HG03175 (cell line): Measurements from ENCODE around the gene OXGR1.
"Not testable (repeated sequence)": the region's sequence is repeated elsewhere in the genome, so short reads cannot be mapped to it uniquely, and the experiment has no call there.

Experiments
- ATAC-seq: cut with Tn5 transposase; IDR thresholded peaks from one replicate; pipeline ENCODE4 v1.9.1; 2021; ENCODE audit warnings: mild to moderate bottlenecking, moderate library complexity; ENCODE audit not compliant: unreplicated experiment

Gene OXGR1

DNA sequence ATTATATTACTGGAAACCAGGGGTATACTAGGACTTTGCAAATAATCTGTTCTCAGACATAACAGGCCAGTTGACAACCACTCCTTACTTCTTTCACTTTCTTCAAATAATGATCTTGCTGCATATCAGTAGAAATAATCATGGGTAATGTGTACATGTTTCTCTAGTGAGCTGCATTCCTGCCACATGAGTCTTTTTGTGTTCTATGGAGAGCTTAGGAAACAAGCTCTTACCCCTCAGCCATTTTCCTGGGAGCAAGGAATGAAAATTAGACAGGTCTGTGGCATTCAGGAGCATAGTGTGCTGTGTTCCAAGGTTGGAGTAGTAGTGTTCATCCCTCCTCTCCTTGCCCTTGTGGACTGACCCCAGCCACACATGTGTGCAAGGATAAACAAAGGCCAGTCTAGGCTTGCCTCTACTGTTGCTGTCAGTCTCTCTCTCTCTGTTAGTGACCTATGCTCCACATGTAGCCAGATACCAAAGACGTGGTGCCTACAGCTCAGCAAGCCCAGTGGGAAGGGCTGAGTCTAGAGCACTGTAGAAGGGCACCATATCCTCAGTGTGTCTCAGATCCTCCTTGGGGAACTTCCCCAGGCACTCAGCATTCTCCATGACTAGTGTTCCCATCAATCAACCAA lies 11.5 kb upstream of the OXGR1 start:
- no peak for ATAC-seq

DNA sequence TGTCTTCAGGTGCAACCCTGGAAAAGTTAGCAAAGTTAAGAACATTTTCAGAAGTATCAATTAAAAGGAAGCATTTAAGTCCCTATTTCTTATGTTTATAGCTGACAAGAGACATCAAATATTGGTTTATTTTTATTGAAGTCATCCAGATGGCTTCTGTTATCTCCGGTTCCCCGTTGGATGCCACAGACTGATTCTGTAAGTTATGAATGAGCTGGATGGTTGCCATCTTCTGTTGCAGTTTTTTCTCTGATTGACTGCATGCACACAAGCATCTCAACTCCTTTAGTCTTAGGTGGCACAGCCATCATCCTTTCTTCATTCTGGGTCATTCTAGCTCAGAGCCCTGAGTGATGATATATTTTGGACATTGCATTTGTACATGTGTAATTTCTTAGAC lies 10.6 kb upstream of the OXGR1 start:
- no peak for ATAC-seq

DNA sequence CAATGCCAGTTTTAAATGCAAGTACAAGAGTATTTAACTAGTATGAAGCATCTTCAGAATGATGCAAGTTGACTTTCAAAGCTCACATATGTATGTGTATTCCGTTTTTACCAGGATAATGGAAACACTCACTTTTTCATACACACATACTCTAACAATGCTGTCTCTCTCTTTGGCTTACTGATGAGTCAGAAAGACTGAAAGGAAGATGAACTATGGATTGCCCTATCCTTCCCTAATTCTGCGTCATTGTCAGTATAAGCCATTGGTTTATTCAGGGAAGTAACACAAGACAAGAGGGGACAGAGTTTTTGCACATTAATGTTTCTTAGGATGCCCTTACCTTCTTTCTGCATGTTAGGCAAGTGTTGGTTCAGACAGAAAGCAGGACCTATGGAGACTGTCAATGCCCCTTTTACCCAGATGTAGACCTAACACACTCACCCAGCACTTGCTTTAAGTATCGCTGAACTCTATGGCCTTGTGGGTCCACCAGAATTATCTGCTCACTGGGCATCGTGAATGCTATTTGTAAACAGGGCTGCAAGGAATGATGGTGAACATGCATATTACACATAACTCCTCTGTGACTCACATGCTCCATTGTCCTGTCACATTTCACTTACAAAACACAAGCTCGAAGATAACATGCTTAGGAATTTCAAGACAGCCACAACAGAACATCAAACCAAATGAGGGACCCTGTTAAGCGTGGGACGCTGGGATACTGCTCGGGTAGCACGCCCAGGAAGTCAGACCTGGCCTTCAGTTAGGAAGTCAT lies 10.0 kb upstream of the OXGR1 start:
- no peak for ATAC-seq

DNA sequence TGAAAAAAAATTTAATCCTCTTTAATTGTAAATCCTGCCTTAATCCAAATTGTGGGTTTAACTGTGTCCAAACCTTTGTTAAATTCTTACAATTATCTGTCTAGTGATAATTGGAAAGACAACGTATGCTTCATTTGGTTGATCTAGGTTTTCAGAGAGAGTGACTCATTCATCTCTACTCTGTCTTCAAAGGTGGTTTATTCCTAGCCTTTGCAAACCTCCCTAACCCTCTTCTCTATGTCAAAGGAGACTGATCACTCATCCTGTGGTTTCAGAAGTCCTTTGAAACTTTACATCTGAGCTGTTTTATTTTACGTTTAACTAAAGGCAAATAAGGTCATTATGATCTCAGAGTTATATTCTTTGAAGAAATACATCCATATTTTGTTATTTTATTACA lies 8.8 kb upstream of the OXGR1 start:
- ATAC-seq: no peak

DNA sequence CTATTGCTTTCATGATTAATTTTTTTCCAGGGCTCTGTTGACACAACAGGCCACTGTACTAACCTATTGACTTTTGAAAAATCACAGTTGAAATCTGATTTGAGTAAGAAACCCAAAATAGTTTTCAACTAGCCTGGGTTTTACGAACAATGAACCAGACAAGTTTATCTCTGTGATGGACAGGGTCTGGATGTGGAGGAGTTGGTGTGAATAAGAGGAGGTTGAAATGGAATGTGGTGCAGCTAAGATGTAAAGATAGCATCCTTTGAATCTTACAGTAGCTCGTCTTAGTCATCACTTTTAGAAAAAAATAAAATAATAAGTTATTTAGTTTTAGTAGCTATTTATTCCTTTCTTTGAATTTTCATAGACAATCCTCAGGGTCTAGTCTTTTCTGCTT lies 8.3 kb upstream of the OXGR1 start:
- no peak for ATAC-seq

DNA sequence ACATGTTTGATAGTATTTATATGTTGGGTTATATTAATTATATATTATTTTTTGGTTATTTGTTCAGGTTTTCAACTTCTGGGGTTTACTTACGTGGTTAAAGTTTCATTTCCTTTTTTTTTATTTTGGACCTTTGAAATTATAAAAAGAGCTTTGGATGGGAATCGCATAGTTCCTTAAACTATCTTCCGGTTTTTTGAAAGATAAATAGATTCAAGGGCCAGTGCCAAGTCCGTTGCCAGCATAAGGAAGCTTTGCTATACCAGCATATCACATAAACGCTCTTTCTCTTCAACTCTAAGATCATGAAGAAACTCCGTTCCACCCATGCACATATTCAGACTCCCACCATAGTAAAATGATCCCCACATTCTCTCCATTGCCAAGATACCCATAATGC lies 7.4 kb upstream of the OXGR1 start:
- no peak for ATAC-seq

DNA sequence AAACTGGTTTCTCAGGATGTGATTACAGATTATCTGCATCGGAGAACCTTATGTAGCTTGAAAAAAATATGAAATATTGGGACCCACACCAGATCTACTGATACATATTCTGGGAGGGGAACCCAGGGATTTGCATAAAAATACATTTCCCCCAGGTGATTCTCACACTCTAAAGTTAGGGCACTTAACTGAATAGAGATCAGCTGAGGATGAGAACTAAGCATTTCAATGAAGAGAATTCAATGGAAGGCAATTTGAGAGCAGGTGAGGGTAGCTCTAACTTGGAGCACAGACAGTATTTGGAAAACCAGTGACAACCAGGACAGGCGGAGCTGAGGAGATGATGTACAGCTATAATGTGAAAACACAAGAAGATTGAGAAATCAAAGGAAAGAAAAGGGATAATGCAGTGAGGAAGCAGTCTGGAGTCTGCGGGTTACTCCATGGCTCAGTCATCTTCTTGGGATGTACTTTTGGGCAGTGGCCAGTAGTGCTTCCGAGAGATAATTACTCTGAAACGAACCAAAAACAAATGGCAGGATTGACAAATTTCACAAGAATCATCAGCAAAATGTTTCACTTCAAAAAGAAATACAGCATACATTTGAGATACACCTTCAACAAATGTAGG lies 6.1 kb upstream of the OXGR1 start:
- ATAC-seq: no peak

DNA sequence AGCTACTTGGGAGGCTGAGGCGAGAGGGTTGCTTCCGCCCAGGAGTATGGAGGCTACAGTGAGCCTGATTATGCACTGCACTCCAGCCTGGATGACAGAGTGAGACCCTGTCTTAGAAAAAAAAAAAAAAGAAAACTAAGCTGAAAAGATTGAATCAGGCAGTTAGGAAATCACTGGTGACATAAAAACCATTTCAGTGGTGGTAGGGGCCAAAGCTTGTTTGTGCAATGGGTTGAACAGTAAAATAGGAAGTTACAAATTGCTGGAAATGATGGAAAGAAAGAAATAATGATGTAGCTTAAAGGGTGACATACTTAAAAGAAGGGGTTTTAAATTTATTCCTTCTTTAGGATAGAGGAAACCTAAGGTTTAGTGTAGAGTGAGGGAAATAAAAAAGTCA lies 4.8 kb upstream of the OXGR1 start:
- no peak for ATAC-seq

DNA sequence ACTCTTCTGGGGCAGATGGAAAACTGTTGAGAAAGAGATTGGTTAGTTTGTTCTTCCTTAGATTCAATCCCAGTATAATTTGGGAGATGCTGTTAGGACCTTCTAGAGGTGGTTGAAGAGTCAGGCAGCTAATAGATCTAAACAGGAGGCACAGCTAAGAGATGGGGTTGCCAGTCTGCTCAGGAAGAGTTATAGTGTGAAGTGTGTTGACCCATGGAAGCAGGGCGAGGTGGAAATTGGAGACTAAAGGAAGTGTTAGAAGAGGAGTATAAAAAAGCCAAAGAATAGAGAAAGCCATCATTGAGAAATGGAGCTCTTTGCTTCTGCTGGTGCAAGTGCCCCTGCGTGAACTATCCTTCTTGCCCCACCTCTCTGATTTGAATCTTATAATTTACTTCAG lies 3.8 kb upstream of the OXGR1 start:
- ATAC-seq: no peak

DNA sequence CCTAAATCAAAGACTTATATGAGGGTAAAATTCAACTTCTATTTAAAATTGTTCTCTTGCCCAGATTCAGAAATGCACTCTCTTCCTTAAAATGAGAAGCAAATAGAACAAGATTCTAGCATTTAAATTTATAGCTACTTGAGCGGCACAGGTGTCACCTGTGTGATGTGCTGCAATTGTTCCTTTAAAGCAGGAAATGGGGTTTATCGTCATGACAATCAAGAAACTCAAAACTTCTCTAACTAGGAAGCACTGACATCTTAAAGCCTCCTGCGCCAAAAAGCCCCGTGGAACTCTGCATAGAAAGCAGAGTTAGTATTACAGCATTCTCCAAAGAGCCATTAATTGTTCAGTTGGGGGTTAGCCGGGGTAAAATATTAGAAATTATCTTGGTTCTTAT lies 2.6 kb upstream of the OXGR1 start:
- ATAC-seq: no peak

DNA sequence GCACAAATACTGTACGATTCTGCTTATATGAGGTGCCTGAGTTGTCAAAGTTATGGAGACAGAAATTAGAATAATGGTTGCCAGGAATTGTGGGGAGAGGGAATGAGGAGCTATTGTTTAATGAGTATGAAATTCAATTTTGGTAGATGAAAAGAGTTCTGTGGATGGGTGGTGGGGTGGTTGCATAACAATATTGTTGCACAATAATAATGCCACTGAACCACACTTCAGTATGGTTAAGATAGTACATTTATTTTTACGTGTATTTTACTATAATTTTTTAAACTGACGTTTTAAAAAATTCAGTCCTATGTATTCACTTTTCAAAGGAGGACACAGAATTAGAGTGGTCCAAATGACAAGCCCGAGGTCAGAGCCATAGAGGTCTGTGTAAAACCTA lies 1.8 kb upstream of the OXGR1 start:
- ATAC-seq: no peak

DNA sequence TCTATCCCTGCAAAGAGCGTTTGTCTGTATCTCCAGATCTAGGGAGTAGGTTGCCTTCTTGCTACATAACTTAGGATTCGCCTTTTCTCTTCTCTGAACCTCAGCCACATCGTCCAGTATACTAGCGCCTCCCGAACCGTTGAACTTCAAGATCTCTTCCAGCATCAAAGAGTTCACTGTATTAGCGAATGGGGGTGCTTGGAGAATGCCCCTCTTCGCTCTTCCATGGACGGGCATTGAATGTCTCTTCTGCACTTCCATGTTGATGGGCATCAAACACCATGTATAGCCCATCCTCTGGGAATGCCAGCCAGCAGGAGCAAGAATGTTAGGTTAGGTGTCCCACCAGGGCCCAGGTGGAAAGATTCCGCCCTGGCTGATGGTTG lies 575 bp upstream of the OXGR1 start:
- ATAC-seq: no peak

DNA sequence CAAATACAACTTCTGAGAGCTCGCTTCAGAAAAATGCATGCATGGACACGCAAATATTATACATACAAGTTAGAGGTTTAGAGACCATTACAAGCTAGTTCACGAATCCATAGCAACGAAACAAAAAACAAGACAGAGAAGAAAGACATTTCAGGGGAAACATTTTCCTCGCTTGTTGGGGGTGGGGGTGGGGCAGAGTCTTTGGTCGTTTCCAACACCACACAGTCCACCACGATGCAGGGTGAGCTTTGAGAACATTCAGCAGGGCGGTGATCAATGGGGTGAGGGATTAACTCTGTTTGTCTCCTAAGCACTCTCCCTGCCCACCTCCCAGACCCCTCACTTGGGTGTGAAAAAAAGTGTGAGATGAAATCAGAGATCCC lies 651 bp downstream of the OXGR1 start:
- no peak for ATAC-seq

DNA sequence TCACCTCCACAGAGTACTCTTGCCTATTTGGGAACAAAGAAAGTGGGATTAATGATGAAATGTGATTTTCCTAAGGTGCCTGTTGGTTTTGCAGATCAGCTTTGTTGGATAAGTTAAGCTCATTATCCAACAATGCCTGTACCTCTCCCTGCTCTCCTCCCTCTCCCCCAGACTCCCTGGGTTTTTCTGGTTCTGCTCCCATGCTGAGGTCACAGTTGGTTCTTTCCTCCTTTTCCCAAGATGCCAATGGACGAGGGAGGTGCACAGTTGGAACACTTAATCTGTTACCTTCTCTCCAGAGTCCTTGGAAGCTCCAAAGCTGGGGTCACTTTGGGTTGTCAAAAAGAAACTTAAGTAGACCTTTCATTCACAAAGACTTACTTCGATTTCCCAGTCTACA lies 1.6 kb downstream of the OXGR1 start:
- no peak for ATAC-seq

DNA sequence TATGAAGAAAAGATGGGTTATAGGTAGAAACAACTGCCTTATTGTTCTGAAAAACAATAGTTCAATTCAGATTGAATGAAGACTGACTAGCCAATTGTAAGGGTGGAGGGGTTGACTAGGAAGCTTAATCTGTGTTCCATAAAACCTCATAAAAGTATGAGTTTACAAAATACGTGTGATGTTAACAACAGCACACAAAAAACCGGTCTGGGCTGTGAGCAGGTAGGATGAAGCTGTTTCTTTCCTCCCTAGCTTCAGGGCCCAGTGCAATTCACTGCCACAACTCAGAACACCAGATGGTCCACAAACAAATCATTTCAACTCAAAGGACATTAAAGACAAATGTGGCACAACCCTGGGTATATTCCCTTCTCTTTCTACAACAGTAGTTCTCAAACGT lies 3.2 kb downstream of the OXGR1 start:
- no peak for ATAC-seq

DNA sequence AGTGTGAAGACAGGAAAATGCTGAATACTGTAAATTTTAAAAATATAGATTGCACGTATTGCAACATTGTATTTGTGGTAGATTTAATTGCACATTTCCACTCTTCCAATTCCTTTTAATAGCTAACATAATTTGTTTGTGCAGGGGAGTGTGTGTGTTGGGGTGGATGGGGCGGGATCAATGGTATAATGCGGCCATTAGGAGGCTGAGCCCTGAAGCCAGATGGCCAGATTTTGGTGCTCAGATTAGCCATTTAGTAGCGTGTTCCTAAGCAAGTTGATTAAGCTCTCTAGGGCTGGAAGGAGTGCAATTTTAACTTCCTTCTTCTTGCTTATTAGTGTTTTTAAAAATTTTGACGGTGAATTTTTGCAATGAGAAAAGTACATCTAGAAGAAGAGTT lies 5.8 kb downstream of the OXGR1 start:
- no peak for ATAC-seq

DNA sequence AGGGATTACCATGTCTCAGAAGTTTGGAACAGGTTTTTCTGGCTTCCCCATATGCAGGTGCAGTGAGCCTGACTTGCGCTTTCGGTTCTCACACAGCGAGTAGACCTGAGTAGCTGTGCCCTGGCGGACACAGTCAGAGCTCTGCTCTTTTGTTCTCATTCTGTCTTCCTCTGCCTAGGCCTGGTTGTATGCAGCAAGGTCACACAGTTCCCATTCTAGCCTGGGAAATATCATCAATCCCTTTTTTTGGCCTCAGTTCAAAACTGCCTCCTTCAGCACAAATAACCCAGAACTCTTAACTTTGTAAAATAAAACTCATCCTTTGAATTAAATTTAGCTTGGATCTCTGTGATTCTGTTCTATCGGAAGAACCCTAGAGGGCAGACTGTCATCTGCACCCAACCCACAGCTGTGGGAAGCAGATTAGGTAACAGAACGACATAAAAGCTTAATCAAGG lies 10.2 kb downstream of the OXGR1 start:
- ATAC-seq: peak; percentile 99

DNA sequence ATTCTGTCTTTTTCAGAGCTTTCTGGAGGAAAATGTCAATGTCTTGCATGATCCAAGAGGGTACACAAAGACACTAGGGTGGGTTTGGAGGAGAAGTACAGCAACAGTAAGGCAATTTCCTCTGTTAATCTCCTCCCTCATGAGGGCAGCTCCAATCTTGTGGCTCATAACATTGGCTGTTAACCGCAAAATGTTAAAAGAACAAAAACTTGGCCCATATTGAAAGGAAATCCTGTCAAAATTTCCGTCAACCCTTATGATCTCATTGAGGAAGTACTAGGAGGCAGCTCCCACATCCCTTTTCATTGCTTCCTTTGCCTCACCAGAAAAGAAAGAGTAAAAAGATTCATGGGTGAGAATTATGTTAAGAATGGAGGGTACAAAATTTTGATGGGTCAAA lies 11.6 kb downstream of the OXGR1 start:
- ATAC-seq: no peak

DNA sequence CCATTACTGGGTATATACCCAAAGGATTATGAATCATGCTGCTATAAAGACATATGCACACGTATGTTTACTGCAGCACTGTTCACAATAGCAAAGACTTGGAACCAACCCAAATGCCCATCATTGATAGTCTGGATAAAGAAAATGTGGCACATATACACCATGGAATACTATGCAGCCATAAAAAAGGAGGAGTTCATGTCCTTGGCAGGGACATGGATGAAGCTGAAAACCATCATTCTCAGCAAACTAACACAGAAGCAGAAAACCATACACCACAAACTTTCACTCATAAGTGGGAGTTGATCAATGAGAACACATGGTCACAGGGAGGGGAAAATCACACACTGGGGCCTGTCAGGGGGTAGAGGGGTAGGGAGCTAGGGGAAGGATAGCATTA lies 14.4 kb downstream of the OXGR1 start:
- not testable (repeated sequence) for ATAC-seq

DNA sequence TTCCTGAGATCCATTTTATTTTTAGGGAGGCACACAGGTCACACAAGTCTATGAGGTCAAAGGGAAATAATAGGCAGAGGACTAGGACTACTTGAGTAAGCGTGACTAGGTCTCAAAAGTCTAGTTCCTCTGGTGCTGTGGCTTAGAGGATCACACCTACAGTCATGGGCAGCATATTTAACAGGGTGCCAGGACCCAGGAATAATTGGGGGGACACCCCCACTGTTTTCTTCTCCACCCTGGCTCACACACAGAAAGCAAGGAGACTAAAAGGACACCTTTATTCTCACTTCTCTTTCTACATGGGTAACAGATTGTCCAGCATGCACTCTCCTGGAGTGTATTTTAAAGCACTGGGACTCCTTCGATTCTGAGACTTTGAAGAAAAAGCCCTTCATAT lies 26.2 kb downstream of the OXGR1 start:
- no peak for ATAC-seq

DNA sequence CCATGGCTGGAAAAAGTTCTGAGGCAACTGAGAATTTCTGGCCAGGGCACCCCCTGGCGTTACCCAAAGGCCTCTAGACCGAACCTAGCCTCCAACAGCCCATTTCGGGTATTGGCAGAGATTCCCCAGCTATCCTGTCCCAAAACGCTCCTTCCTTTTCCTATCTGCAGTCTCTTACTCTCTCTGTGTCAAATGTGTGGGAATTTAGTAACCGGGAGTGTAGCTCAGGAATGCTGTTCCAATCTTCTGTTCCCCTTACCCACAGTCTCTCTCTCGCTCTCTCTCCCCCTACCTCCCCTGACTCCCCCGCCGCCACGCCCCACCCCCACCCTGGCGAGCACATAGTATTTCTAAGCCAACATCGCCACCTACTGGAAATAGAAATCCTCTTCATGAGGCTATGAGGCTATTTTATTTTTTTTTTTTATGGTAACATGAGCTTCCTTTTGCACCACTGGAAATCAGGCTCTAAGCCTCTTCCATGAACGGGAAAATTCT lies 27.0 kb downstream of the OXGR1 start:
- ATAC-seq: no peak

DNA sequence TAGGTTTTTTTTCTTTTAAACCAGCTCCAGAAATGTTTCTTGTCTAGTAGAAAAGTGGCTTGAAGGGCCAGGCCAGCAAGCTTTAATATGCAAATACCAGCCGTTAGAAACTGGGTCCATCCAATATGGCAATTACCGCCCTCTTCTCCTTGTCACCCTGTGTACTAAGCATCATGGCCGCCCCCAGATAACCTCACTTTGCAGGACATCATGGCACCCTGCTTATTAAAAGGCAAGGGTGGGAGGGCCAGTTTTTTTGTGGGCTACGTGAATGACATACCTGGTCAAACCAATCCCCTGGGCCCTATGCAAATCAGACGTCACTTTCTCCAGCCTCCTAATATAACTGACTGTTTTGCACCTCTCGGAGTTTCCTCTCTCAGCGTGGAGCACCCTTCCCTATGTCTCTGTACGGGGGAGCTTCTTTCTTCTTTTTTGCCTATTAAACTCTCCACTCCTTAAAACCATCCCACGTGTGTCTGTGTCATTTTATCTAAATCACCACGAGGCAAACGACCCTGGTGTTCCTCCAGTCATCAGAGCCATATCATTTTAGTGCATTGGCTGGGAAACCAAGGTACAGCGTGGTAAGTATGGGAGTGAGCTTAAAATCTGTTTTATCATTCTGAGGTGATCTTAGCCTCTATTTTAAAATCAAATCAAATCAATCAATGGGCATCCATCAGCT lies 27.7 kb downstream of the OXGR1 start:
- ATAC-seq: no peak
